Neural progenitor cell (in vitro differentiated cells): Measurements from ENCODE around the gene CLIC4.

Experiments
- CTCF ChIP-seq: fragments of 200-600 bp; sonication (generic); IDR thresholded peaks from 2 replicates; pipeline ENCODE4 v1.5.1; 2017; ENCODE audit warnings: antibody characterized with exemption, mild to moderate bottlenecking
- EZH2 ChIP-seq: fragments of 200-600 bp; sonication (generic); IDR thresholded peaks from 2 replicates; pipeline ENCODE4 v1.6.1; 2017; ENCODE audit warnings: antibody characterized with exemption, mild to moderate bottlenecking, moderate library complexity
- EZH2phosphoT487 ChIP-seq: fragments of 200-600 bp; sonication (generic); IDR thresholded peaks from 2 replicates; pipeline ENCODE4 v1.6.1; 2017; ENCODE audit warnings: antibody characterized with exemption

GRCh38 chr1:24786191-24786590, 40.9 kb downstream of the CLIC4 start:
- no peak for TF ChIP-seq CTCF
- no peak for TF ChIP-seq EZH2
- no peak for TF ChIP-seq EZH2phosphoT487
